GM12878 (cell line): ENCODE results near the gene UTP4. TPM values are rescaled to one million over a fixed set of nuclear protein-coding genes. Genes with fewer than 3 reads are reported as not detected.

Experiments
- ATAC-seq: fragments of 200-7000 bp; cut with Tn5 transposase; 3 replicates; pipeline ENCODE4 v1.9.1; 2020; ENCODE audit warnings: mild to moderate bottlenecking, moderate library complexity
- BruUV-seq: library from RNA; stranded (reverse); fragments of 400-500 nt; replicated peaks from 2 replicates; lab custom pipeline; 2021; lab: Mats Ljungman, UMichigan
- CTCF ChIA-PET: fragments of 300-600 bp; sonication (Branson Sonifier 250); formaldehyde crosslinking; extraction: SDS; loops from one replicate; lab custom pipeline; 2021; ENCODE audit warnings: inconsistent platforms; lab: Yijun Ruan, JAX
- POLR2A ChIA-PET: fragments of 350-600 bp; formaldehyde crosslinking; extraction: SDS; loops from one replicate; lab custom pipeline; 2021; ENCODE audit warnings: inconsistent platforms; lab: Charles Lee
- RAD21 ChIA-PET: fragments of 300-600 bp; sonication (Branson Sonifier 250); formaldehyde crosslinking; loops from one replicate; lab custom pipeline; 2023; ENCODE audit warnings: antibody characterized with exemption; ENCODE audit not compliant: unreplicated experiment; lab: Charles Lee
- SMC1A ChIA-PET: fragments of 300-600 bp; sonication (Branson Sonifier 250); formaldehyde crosslinking; loops from one replicate; lab custom pipeline; 2023; ENCODE audit not compliant: unreplicated experiment, uncharacterized antibody; lab: Charles Lee
- DNase-seq: peaks from one replicate; pipeline ENCODE4 v3.0.0-alpha.2; 2011; ENCODE audit warnings: low read depth, low spot score
- FAIRE-seq: peaks from 3 replicates; lab custom pipeline; 2011; peaks lifted over from hg19 to GRCh38; lab: Jason Lieb, UNC
- H2AFZ ChIP-seq: 2 replicates; pipeline ENCODE4 v1.6.0; 2011; ENCODE audit warnings: low read depth, low read length, control low read depth; ENCODE audit not compliant: control insufficient read depth
- H3K27ac ChIP-seq: 2 replicates; pipeline ENCODE4 v1.5.1; 2011; ENCODE audit warnings: control low read depth; ENCODE audit not compliant: control insufficient read depth, insufficient read depth
- H3K27me3 ChIP-seq, 2 experiments: replicated peaks in 1 of 2; 2 replicates each; pipeline versions ENCODE4 v1.6.0 to v1.6.1; 2011; ENCODE audit warnings: low read length in 1 of 2; ENCODE audit not compliant: control insufficient read depth in 2 of 2, insufficient read depth in 2 of 2
- H3K36me3 ChIP-seq, 2 experiments: 2 replicates each; pipeline ENCODE4 v1.5.1; 2011; ENCODE audit warnings: low read length in 1 of 2; ENCODE audit not compliant: control insufficient read depth in 2 of 2, insufficient read depth in 2 of 2
- H3K4me1 ChIP-seq: 2 replicates; pipeline ENCODE4 v1.6.1; 2011; ENCODE audit warnings: mild to moderate bottlenecking, low read length, moderate library complexity, mixed read lengths; ENCODE audit not compliant: control insufficient read depth, insufficient read depth
- H3K4me2 ChIP-seq: 2 replicates; pipeline ENCODE4 v1.6.0; 2011; ENCODE audit warnings: control low read depth; ENCODE audit not compliant: control insufficient read depth, insufficient read depth
- H3K4me3 ChIP-seq: fragments of 200-600 bp; sonication (generic); 2 replicates; pipeline ENCODE4 v1.5.1; 2016
- H3K79me2 ChIP-seq: 2 replicates; pipeline ENCODE4 v1.6.0; 2011; ENCODE audit warnings: low read length; ENCODE audit not compliant: control insufficient read depth, insufficient read depth
- H3K9ac ChIP-seq: 2 replicates; pipeline ENCODE4 v1.8.0; 2011; ENCODE audit warnings: low read length, control low read depth, mixed read lengths; ENCODE audit not compliant: control insufficient read depth, insufficient read depth
- H3K9me3 ChIP-seq: replicated peaks from 3 replicates; pipeline ENCODE4 v1.5.1; 2011; ENCODE audit warnings: mild to moderate bottlenecking, low read length; ENCODE audit not compliant: control insufficient read depth, insufficient read depth
- H4K20me1 ChIP-seq: 2 replicates; pipeline ENCODE4 v1.6.0; 2011; ENCODE audit not compliant: control insufficient read depth, insufficient read depth
- FOS ChIP-seq: IDR thresholded peaks from 3 replicates; pipeline ENCODE4 v1.6.1; 2011; ENCODE audit warnings: borderline replicate concordance; ENCODE audit not compliant: insufficient read length; ENCODE audit errors: extremely low read depth
- HDGF ChIP-seq: fragments of 450-650 bp; IDR thresholded peaks from 2 replicates; pipeline ENCODE4 v1.6.1; 2016; ENCODE audit warnings: antibody characterized with exemption
- IRF4 ChIP-seq: IDR thresholded peaks from 2 replicates; pipeline ENCODE4 v1.6.1; 2011; ENCODE audit warnings: low read depth, low read length
- NBN ChIP-seq: fragments of 450-650 bp; IDR thresholded peaks from 2 replicates; pipeline ENCODE4 v1.6.1; 2016
- RELA ChIP-seq: fragments of 450-650 bp; IDR thresholded peaks from 2 replicates; pipeline ENCODE4 v1.8.0; 2014; ENCODE audit warnings: borderline replicate concordance; ENCODE audit not compliant: partially characterized antibody
- SRF ChIP-seq, 2 experiments: IDR thresholded peaks; 2 replicates each; pipeline ENCODE4 v1.6.1; 2011; ENCODE audit warnings: low read depth in 2 of 2, low read length in 2 of 2, mild to moderate bottlenecking in 1 of 2, moderate library complexity in 1 of 2
- WGBS: methylation state at CpG from one replicate; pipeline ENCODE4 v1.1.6; 2016; ENCODE audit warnings: low lambda C conversion rate; ENCODE audit not compliant: insufficient replicate concordance, insufficient coverage; ENCODE audit errors: missing lambda C conversion rate; 5-methylcytosine and 5-hydroxymethylcytosine counted together
- in situ Hi-C: fragments of 300-500 bp; cut with MboI; formaldehyde crosslinking; loops from 9 replicates; pipeline ENCODE4 v1.14.3; 2018; ENCODE audit warnings: mixed read lengths
- intact Hi-C: fragments of 100-400 bp; cut with micrococcal nuclease; formaldehyde crosslinking; loops from one replicate; pipeline ENCODE4 v1.14.2; 2022; ENCODE audit not compliant: unreplicated experiment
- polyA plus RNA-seq, 11 experiments: library from polyadenylated mRNA; depleted of rRNA in 4 of 11; unstranded in 6 of 11; stranded (reverse) in 5 of 11; fragments of >200 nt; fragmentation: Nextera tagmentation in 4 of 11; fragmentation: Illumina TruSeq in 1 of 11; extraction: Ambion mirVana in 4 of 11; extraction: Trizol in 1 of 11; gene quantifications; 1 replicate in 1 of 11; 2 replicates in 10 of 11; pipeline versions ENCODE4 v1.2.1 to v1.2.3, GENCODE V29; 2011 to 2016; ENCODE audit warnings: inconsistent platforms in 2 of 11, missing spikeins in 2 of 11, low read depth in 1 of 11
- total RNA-seq, 4 experiments: library from RNA; depleted of rRNA in 3 of 4; stranded (reverse); fragments of >200 nt in 3 of 4; fragmentation: Illumina TruSeq in 1 of 4; extraction: Trizol in 1 of 4; gene quantifications; 2 replicates each; pipeline versions ENCODE4 v1.2.1 to v1.2.3, GENCODE V29; 2013 to 2021

The UTP4 gene
- total and polyA plus RNA-seq, 10 of the 15 experiments (the other 5 are each of a cell fraction or from before 2014, with no cell fraction given), result 32.5 to 131 (median 84.0) TPM

- ChIA-PET SMC1A (interaction anchor here (0.6 to 1.0 kb wide), 5 partner anchors 12 to 112 kb away, joined by 3 to 4 read pairs (median 3); no protein-coding TSS in a partner anchor), CTCF (interaction anchor here (0.6 to 0.8 kb wide), 4 partner anchors 9 to 183 kb away, joined by 3 to 4 read pairs (median 3); no protein-coding TSS in a partner anchor), RAD21 (no interaction called here), POLR2A (interaction anchor here (0.6 to 1.6 kb wide), 4 partner anchors 12 to 277 kb away, joined by 3 to 6 read pairs (median 4); no protein-coding TSS in a partner anchor)
- FAIRE-seq (no peak), ATAC-seq (no peak), DNase-seq (no peak)
- Histone ChIP-seq H3K4me3 (no peak overlapping the region), H3K4me1 (peaks cover 7% of the 10 kb centered on the region), H3K4me2 (no peak overlapping the region), H3K79me2 (no peaks in the 10 kb centered on the region), H3K36me3 (no peaks in the 10 kb centered on the region; a peak in 1 of 4 replicates), H3K9me3 (no peaks in the 10 kb centered on the region), H4K20me1 (no peaks in the 10 kb centered on the region), H3K27ac (no peak overlapping the region), H3K27me3 (no peaks in the 10 kb centered on the region), H2AFZ (no peak overlapping the region), H3K9ac (no peak overlapping the region)
- no TSS peak for BruUV-seq
- WGBS, result 95% methylated on average over 4 of the region's 4 CpGs
- in situ Hi-C loops (no loop called here), intact Hi-C loops (no loop called here)
- TF ChIP-seq FOS, result no peak
- TF ChIP-seq IRF4, result no peak
- TF ChIP-seq RELA, result no peak
- no peak for TF ChIP-seq SRF (IDR thresholded peaks at IDR 0.05; ENCODE audit: low read depth in 2 of 2, low read length in 2 of 2)
- no peak for TF ChIP-seq HDGF
- no peak for TF ChIP-seq NBN
Measured at GRCh38 chr16:69176033-69176800, 43.8 kb downstream of the UTP4 start.
